Hepatocyte (in vitro differentiated cells): ENCODE measurements around the gene SLC6A2. TPM values are rescaled to one million over a fixed set of nuclear protein-coding genes. Genes with fewer than 3 reads are reported as not detected.

Source experiments
- DNase-seq: peaks from one replicate; pipeline ENCODE4 v3.0.0-alpha.2; 2016; ENCODE audit warnings: low spot score
- H2AFZ ChIP-seq: fragments of 200-600 bp; sonication (generic); 2 replicates; pipeline ENCODE4 v1.6.0; 2016; ENCODE audit warnings: antibody characterized with exemption, mild to moderate bottlenecking
- H3K27ac ChIP-seq: fragments of 200-600 bp; sonication (generic); 2 replicates; pipeline ENCODE4 v1.5.1; 2016; ENCODE audit warnings: mild to moderate bottlenecking
- H3K27me3 ChIP-seq: fragments of 200-600 bp; sonication (generic); 2 replicates; pipeline ENCODE4 v1.6.1; 2016
- H3K36me3 ChIP-seq: fragments of 200-600 bp; sonication (generic); replicated peaks from 2 replicates; pipeline ENCODE4 v1.5.1; 2016; ENCODE audit warnings: low read depth; ENCODE audit not compliant: insufficient read depth
- H3K4me1 ChIP-seq: fragments of 200-600 bp; sonication (generic); 2 replicates; pipeline ENCODE4 v1.5.1; 2016; ENCODE audit warnings: mild to moderate bottlenecking, moderate library complexity; ENCODE audit not compliant: insufficient read depth
- H3K4me2 ChIP-seq: fragments of 200-600 bp; sonication (generic); 2 replicates; pipeline ENCODE4 v1.6.0; 2016
- H3K4me3 ChIP-seq: fragments of 200-600 bp; sonication (generic); 2 replicates; pipeline ENCODE4 v1.5.1; 2016; ENCODE audit warnings: mild to moderate bottlenecking
- H3K79me2 ChIP-seq: fragments of 200-600 bp; sonication (generic); 2 replicates; pipeline ENCODE4 v1.6.0; 2017; ENCODE audit warnings: mild to moderate bottlenecking
- H3K9me2 ChIP-seq: fragments of 200-600 bp; sonication (generic); replicated peaks from 2 replicates; pipeline ENCODE4 v1.6.0; 2017; ENCODE audit warnings: mild to moderate bottlenecking; ENCODE audit not compliant: insufficient read depth
- H3K9me3 ChIP-seq: fragments of 200-600 bp; sonication (generic); 2 replicates; pipeline ENCODE4 v1.5.1; 2016; ENCODE audit warnings: low read depth, mild to moderate bottlenecking
- H4K20me1 ChIP-seq: fragments of 200-600 bp; sonication (generic); 2 replicates; pipeline ENCODE4 v1.6.0; 2016; ENCODE audit warnings: mild to moderate bottlenecking; ENCODE audit not compliant: insufficient read depth, poor library complexity, severe bottlenecking
- EZH2 ChIP-seq: fragments of 200-600 bp; sonication (generic); IDR thresholded peaks from 2 replicates; pipeline ENCODE4 v1.6.1; 2016; ENCODE audit warnings: antibody characterized with exemption, mild to moderate bottlenecking, borderline replicate concordance
- EZH2phosphoT487 ChIP-seq: fragments of 200-600 bp; sonication (generic); IDR thresholded peaks from one replicate; pipeline ENCODE4 v1.6.1; 2018; ENCODE audit warnings: antibody characterized with exemption, mild to moderate bottlenecking, low read depth, moderate library complexity; ENCODE audit not compliant: unreplicated experiment, severe bottlenecking
- WGBS: methylation state at CpG from one replicate; pipeline ENCODE4 v1.1.6; 2016; ENCODE audit warnings: low lambda C conversion rate; ENCODE audit errors: missing lambda C conversion rate; 5-methylcytosine and 5-hydroxymethylcytosine counted together
- polyA plus RNA-seq: library from polyadenylated mRNA; unstranded; fragments of >200 nt; fragmentation: Nextera tagmentation; extraction: Ambion mirVana; gene quantifications from 2 replicates; pipeline ENCODE4 v1.2.1, GENCODE V29; 2016
- total RNA-seq: library from RNA; depleted of rRNA; stranded (reverse); fragments of >200 nt; gene quantifications from 2 replicates; pipeline ENCODE4 v1.2.3, GENCODE V29; 2014
- TF ChIP-seq, protein P1 (sequence below): fragments of 200-600 bp; sonication (generic); IDR thresholded peaks from 2 replicates; pipeline ENCODE4 v1.5.1; 2016; ENCODE audit warnings: antibody characterized with exemption, mild to moderate bottlenecking; ENCODE audit not compliant: poor library complexity

The SLC6A2 gene
- total and polyA plus RNA-seq, 2 experiments from 2014 or later, result 0.20 to 0.28 TPM

DNA sequence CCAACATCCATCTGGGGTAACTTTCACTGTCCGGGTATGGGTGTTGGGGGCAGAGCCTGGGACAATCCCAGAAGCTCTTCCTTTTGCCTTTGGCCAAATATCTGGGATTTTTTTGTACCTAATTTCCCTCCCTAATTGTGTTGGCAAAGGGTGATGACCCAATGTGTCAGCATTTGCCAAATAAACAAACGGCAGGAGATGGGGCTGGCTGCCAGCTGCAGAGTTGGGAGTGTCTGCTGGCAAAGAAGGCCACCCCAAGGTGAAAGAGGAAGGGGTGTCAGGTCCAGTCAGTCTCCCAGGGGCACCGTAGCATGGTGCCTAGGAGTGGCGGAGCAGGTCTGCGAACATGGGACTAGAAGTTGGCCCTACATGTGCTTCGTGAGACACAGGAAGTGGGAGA is 73.0 kb downstream of the SLC6A2 start:
- peaks cover 1% of the 10 kb centered on the region for H3K27me3 ChIP-seq
- TF ChIP-seq EZH2 (no peak), EZH2phosphoT487 (no peak)
- TF ChIP-seq, protein P1, sequence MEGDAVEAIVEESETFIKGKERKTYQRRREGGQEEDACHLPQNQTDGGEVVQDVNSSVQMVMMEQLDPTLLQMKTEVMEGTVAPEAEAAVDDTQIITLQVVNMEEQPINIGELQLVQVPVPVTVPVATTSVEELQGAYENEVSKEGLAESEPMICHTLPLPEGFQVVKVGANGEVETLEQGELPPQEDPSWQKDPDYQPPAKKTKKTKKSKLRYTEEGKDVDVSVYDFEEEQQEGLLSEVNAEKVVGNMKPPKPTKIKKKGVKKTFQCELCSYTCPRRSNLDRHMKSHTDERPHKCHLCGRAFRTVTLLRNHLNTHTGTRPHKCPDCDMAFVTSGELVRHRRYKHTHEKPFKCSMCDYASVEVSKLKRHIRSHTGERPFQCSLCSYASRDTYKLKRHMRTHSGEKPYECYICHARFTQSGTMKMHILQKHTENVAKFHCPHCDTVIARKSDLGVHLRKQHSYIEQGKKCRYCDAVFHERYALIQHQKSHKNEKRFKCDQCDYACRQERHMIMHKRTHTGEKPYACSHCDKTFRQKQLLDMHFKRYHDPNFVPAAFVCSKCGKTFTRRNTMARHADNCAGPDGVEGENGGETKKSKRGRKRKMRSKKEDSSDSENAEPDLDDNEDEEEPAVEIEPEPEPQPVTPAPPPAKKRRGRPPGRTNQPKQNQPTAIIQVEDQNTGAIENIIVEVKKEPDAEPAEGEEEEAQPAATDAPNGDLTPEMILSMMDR, result no peak
- H3K36me3 ChIP-seq, result no peaks in the 10 kb centered on the region
- 87% methylated on average over 6 of the region's 6 CpGs for WGBS
- no peak for DNase-seq
- H3K4me3 ChIP-seq, result no peak overlapping the region
- no peaks in the 10 kb centered on the region for H3K79me2 ChIP-seq
- no peak overlapping the region for H3K27ac ChIP-seq
- H3K4me2 ChIP-seq, result no peak overlapping the region
- H3K9me3 ChIP-seq, result no peaks in the 10 kb centered on the region
- H3K9me2 ChIP-seq, result no peaks in the 10 kb centered on the region
- no peak overlapping the region for H2AFZ ChIP-seq
- H4K20me1 ChIP-seq, result no peaks in the 10 kb centered on the region
- no peaks in the 10 kb centered on the region for H3K4me1 ChIP-seq

DNA sequence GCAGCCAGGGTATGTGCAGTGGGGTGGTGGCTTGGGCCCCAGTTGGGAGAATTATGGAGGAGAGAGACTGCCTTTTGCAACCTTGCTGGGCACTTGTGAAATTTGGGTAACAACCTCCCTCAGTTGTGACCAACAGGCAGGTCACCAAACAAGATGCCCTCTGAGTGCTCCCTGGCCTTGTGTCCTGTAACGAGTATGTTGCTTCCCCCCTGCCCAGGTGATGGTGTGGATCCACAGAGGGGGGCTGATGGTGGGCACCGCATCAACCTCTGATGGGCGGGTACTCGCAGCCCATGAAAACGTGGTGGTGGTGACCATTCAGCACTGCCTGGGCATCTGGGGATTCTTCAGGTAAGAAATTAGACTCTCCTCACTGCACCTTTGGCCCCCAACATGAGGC is 74.3 kb downstream of the SLC6A2 start:
- Histone ChIP-seq H3K27me3 (peaks cover 5% of the 10 kb centered on the region), H4K20me1 (no peaks in the 10 kb centered on the region), H3K36me3 (no peaks in the 10 kb centered on the region), H3K79me2 (no peaks in the 10 kb centered on the region), H3K4me2 (no peak overlapping the region), H2AFZ (no peak overlapping the region), H3K9me2 (no peaks in the 10 kb centered on the region), H3K4me3 (no peak overlapping the region), H3K4me1 (no peaks in the 10 kb centered on the region), H3K9me3 (no peaks in the 10 kb centered on the region), H3K27ac (no peak overlapping the region)
- WGBS, result 86% methylated on average over 5 of the region's 5 CpGs
- DNase-seq, result no peak
- TF ChIP-seq EZH2, result no peak
- TF ChIP-seq EZH2phosphoT487, result no peak
- TF ChIP-seq, protein P1, result no peak

DNA sequence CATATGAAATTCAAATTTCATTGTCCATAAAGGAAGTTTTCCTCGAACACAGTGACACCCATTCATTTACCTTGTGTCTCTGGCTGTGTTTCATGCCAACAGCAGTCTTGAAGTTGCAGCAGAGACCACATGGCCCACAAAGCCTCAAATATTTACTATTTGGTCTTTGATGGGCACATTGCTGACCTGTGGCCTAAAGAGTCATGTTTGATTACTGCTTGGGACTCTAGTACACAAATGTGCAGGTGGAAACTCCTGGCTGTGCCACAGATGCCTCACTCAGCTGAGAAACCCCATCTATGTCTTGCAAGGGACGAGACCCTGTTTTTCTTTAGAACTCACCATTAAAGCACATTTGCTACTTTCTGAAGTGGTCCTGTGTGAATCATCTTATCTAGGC is 76.7 kb downstream of the SLC6A2 start:
- Histone ChIP-seq H3K36me3 (no peaks in the 10 kb centered on the region), H3K9me2 (no peaks in the 10 kb centered on the region), H3K4me1 (no peaks in the 10 kb centered on the region), H3K27me3 (peaks cover 5% of the 10 kb centered on the region), H2AFZ (no peak overlapping the region), H3K27ac (no peak overlapping the region), H3K9me3 (no peaks in the 10 kb centered on the region), H3K79me2 (no peaks in the 10 kb centered on the region), H4K20me1 (no peaks in the 10 kb centered on the region), H3K4me2 (no peak overlapping the region), H3K4me3 (no peak overlapping the region)
- WGBS, result 85% methylated on average over 2 of the region's 2 CpGs
- DNase-seq, result no peak
- TF ChIP-seq EZH2phosphoT487 (no peak), EZH2 (no peak)
- TF ChIP-seq, protein P1, result no peak

DNA sequence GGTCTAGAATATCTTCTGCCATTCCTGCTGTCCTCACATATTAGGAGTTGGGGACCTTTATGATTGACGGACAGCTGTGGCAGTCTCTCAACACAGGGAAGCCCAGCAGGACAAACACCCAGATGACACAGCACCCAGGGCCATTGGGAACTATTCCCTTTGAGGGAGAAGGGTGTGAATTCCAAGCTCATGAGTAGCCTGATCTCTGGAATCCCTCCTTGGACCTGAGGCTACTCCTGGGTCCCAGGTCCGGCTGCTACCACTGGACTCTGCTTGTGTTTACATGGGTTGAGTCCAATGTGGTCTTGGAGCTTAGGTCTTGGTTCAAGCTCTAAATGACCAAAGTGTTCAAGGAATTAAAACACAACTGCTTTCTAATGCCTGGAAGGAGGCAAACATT is 78.9 kb downstream of the SLC6A2 start:
- no peak overlapping the region for H3K4me3 ChIP-seq
- peaks cover 9% of the 10 kb centered on the region for H3K27me3 ChIP-seq
- H3K79me2 ChIP-seq, result no peaks in the 10 kb centered on the region
- no peaks in the 10 kb centered on the region for H4K20me1 ChIP-seq
- H3K4me1 ChIP-seq, result no peaks in the 10 kb centered on the region
- 83% methylated on average over 2 of the region's 2 CpGs for WGBS
- H3K4me2 ChIP-seq, result no peak overlapping the region
- no peak overlapping the region for H2AFZ ChIP-seq
- no peak overlapping the region for H3K27ac ChIP-seq
- no peaks in the 10 kb centered on the region for H3K9me2 ChIP-seq
- TF ChIP-seq, protein P1, result no peak
- TF ChIP-seq EZH2phosphoT487, result no peak
- no peak for TF ChIP-seq EZH2
- H3K9me3 ChIP-seq, result no peaks in the 10 kb centered on the region
- no peaks in the 10 kb centered on the region for H3K36me3 ChIP-seq
- no peak for DNase-seq
